CD14-positive monocyte (primary cell): ENCODE measurements around the gene COMP. TPM values are rescaled to one million over a fixed set of nuclear protein-coding genes. Genes with fewer than 3 reads are reported as not detected.
"Not testable (repeated sequence)": the region's sequence is repeated elsewhere in the genome, so short reads cannot be mapped to it uniquely, and the experiment has no call there.

ENCODE experiments used
- DNase-seq, 3 donors: peaks; one replicate each; pipeline ENCODE4 v3.0.0-alpha.2; 2011 to 2022
- H2AFZ ChIP-seq: 2 replicates; pipeline ENCODE4 v1.6.0; 2012; ENCODE audit warnings: mild to moderate bottlenecking, low read depth, low read length, inconsistent platforms; ENCODE audit not compliant: insufficient read depth, poor library complexity, severe bottlenecking
- H3K27ac ChIP-seq, 2 donors: 1 replicate in 1 of 2; 2 replicates in 1 of 2; pipeline ENCODE4 v1.5.1; 2012 to 2013; ENCODE audit warnings: low read length in 2 of 2, control low read depth in 1 of 2, inconsistent platforms in 1 of 2, low read depth in 1 of 2, mild to moderate bottlenecking in 1 of 2
- H3K27me3 ChIP-seq, 2 donors: one replicate each; pipeline versions ENCODE4 v1.6.0 to v1.6.1; 2011 to 2013; ENCODE audit warnings: low read length in 2 of 2; ENCODE audit not compliant: control insufficient read depth in 2 of 2, insufficient read depth in 2 of 2
- H3K36me3 ChIP-seq, 2 donors: replicated peaks in 1 of 2; 1 replicate in 1 of 2; 2 replicates in 1 of 2; pipeline versions ENCODE4 v1.5.1 to v1.6.1; 2012 to 2013; ENCODE audit warnings: low read length in 2 of 2, control low read depth in 1 of 2, inconsistent platforms in 1 of 2, mild to moderate bottlenecking in 1 of 2; ENCODE audit not compliant: insufficient read depth in 2 of 2, control insufficient read depth in 1 of 2
- H3K4me1 ChIP-seq, 2 donors: 1 replicate in 1 of 2; 2 replicates in 1 of 2; pipeline versions ENCODE4 v1.5.1 to v1.6.1; 2012 to 2013; ENCODE audit warnings: low read length in 2 of 2, control low read depth in 1 of 2, inconsistent platforms in 1 of 2, mild to moderate bottlenecking in 1 of 2, moderate library complexity in 1 of 2; ENCODE audit not compliant: insufficient read depth in 2 of 2, control insufficient read depth in 1 of 2
- H3K4me2 ChIP-seq: replicated peaks from 2 replicates; pipeline ENCODE3; 2012; ENCODE audit warnings: low read length, moderate library complexity, mild to moderate bottlenecking; ENCODE audit not compliant: poor library complexity, severe bottlenecking; ENCODE audit errors: extremely low read depth
- H3K4me3 ChIP-seq, 3 experiments: fragments of 200-600 bp in 1 of 3; sonication (generic) in 1 of 3; replicated peaks in 1 of 3; 1 replicate in 2 of 3; 2 replicates in 1 of 3; pipeline ENCODE4 v1.5.1; 2011 to 2013; ENCODE audit warnings: low read length in 3 of 3, mild to moderate bottlenecking in 3 of 3, control low read depth in 2 of 3, low read depth in 2 of 3, inconsistent platforms in 1 of 3, moderate library complexity in 1 of 3
- H3K79me2 ChIP-seq: 2 replicates; pipeline ENCODE4 v1.6.0; 2012; ENCODE audit warnings: mild to moderate bottlenecking, control low read depth, inconsistent platforms, low read length, moderate library complexity; ENCODE audit not compliant: insufficient read depth
- H3K9ac ChIP-seq: 2 replicates; pipeline ENCODE4 v1.6.0; 2017; ENCODE audit warnings: low read length, mild to moderate bottlenecking; ENCODE audit not compliant: insufficient read depth, poor library complexity, severe bottlenecking
- H3K9me3 ChIP-seq, 2 donors: replicated peaks in 1 of 2; 1 replicate in 1 of 2; 2 replicates in 1 of 2; pipeline versions ENCODE4 v1.5.1 to v1.6.1; 2012 to 2013; ENCODE audit warnings: low read length in 2 of 2, control low read depth in 1 of 2; ENCODE audit not compliant: control insufficient read depth in 1 of 2, insufficient read depth in 1 of 2
- H4K20me1 ChIP-seq: 2 replicates; pipeline ENCODE4 v1.6.0; 2012; ENCODE audit warnings: mild to moderate bottlenecking, low read length, control low read depth, moderate library complexity; ENCODE audit not compliant: insufficient read depth
- H3K27ac Mint-ChIP-seq, 7 donors: one replicate each; pipeline ENCODE4 v1.8.0; 2020; ENCODE audit warnings: mild to moderate bottlenecking in 7 of 7, mixed read lengths in 7 of 7, moderate library complexity in 6 of 7, inconsistent platforms in 2 of 7
- H3K27me3 Mint-ChIP-seq, 3 donors: one replicate each; pipeline ENCODE4 v1.8.0; 2021 to 2022; ENCODE audit warnings: low read depth in 3 of 3, mild to moderate bottlenecking in 3 of 3, mixed read lengths in 3 of 3, moderate library complexity in 3 of 3, inconsistent platforms in 1 of 3
- H3K36me3 Mint-ChIP-seq, 2 donors: one replicate each; pipeline ENCODE4 v1.8.0; 2020; ENCODE audit warnings: mixed read lengths in 2 of 2, inconsistent platforms in 1 of 2, mild to moderate bottlenecking in 1 of 2
- H3K4me1 Mint-ChIP-seq: one replicate; pipeline ENCODE4 v1.8.0; 2020; ENCODE audit warnings: mild to moderate bottlenecking, mixed read lengths
- H3K4me3 Mint-ChIP-seq, 2 donors: one replicate each; pipeline ENCODE4 v1.8.0; 2020; ENCODE audit warnings: mild to moderate bottlenecking in 2 of 2, mixed read lengths in 2 of 2, moderate library complexity in 1 of 2
- H3K9me3 Mint-ChIP-seq, 7 donors: one replicate each; pipeline ENCODE4 v1.8.0; 2020 to 2022; ENCODE audit warnings: mixed read lengths in 7 of 7, mild to moderate bottlenecking in 6 of 7, moderate library complexity in 6 of 7, inconsistent platforms in 2 of 7
- CTCF ChIP-seq: fragments of 200-600 bp; IDR thresholded peaks from one replicate; pipeline ENCODE4 v1.8.0; 2022; ENCODE audit warnings: antibody characterized with exemption, mild to moderate bottlenecking
- WGBS: methylation state at CpG from one replicate; pipeline ENCODE4 v1.1.5; 2013; ENCODE audit warnings: missing lambda C conversion rate; ENCODE audit not compliant: insufficient coverage; 5-methylcytosine and 5-hydroxymethylcytosine counted together
- intact Hi-C, 2 donors: fragments of 100-400 bp; cut with micrococcal nuclease; formaldehyde crosslinking; loops; one replicate each; pipeline versions ENCODE4 v1.15.0 to v1.15.1; 2023
- polyA plus RNA-seq, 3 donors: library from polyadenylated mRNA; depleted of rRNA in 1 of 3; unstranded in 2 of 3; stranded (reverse) in 1 of 3; fragments of 300-500 nt in 2 of 3; fragments of >200 nt in 1 of 3; fragmentation: Illumina TruSeq in 2 of 3; gene quantifications; 1 replicate in 2 of 3; 2 replicates in 1 of 3; pipeline ENCODE4 v1.2.3, GENCODE V29; 2012 to 2021

Gene COMP
- polyA plus RNA-seq, 3 donors: not detected

GRCh38 chr19:18817574-18817973 is 26.5 kb upstream of the COMP start:
- Histone ChIP-seq H3K9ac (no peak overlapping the region), H3K9me3 (no peaks in the 10 kb centered on the region), H3K27ac (no peak overlapping the region), H3K4me3 (no peak overlapping the region), H3K4me1 (no peaks in the 10 kb centered on the region), H4K20me1 (no peaks in the 10 kb centered on the region), H3K27me3 (peaks cover 0 to 4% of the 10 kb centered on the region in 2 donors), H2AFZ (no peak overlapping the region), H3K36me3 (no peaks in the 10 kb centered on the region), H3K4me2 (no peak overlapping the region), H3K79me2 (no peaks in the 10 kb centered on the region)
- no peak for TF ChIP-seq CTCF
- no peak for DNase-seq
- H3K9me3 Mint-ChIP-seq: peaks cover 0 to 3% (median 0%) of the 10 kb centered on the region in 7 donors
- no peaks in the 10 kb centered on the region for H3K36me3 Mint-ChIP-seq
- peaks cover 17 to 32% (median 29%) of the 10 kb centered on the region in 3 donors for H3K27me3 Mint-ChIP-seq
- H3K4me3 Mint-ChIP-seq: no peak overlapping the region
- H3K27ac Mint-ChIP-seq: no peak overlapping the region
- WGBS: no CpG with 5 or more reads among the region's 9 CpGs
- H3K4me1 Mint-ChIP-seq: no peaks in the 10 kb centered on the region
- intact Hi-C loops: no loop called here

GRCh38 chr19:18816645-18817044 is 25.5 kb upstream of the COMP start:
- DNase-seq, H3K4me1 Mint-ChIP-seq, H4K20me1 ChIP-seq, H3K4me1 ChIP-seq, intact Hi-C loops, H3K27me3 ChIP-seq, H3K27ac ChIP-seq, H3K36me3 Mint-ChIP-seq, H3K4me3 Mint-ChIP-seq, H3K4me3 ChIP-seq, H3K9me3 Mint-ChIP-seq, H3K9ac ChIP-seq, H3K9me3 ChIP-seq, H2AFZ ChIP-seq, H3K4me2 ChIP-seq, H3K27ac Mint-ChIP-seq, H3K36me3 ChIP-seq, H3K79me2 ChIP-seq: not testable (repeated sequence)
- H3K27me3 Mint-ChIP-seq: peaks cover 11 to 41% (median 34%) of the 10 kb centered on the region in 3 donors
- 90% methylated on average over 2 of the region's 4 CpGs for WGBS
